IMR-90 (cell line): ENCODE data around the gene IMP3. TPM values are rescaled to one million over a fixed set of nuclear protein-coding genes. Genes with fewer than 3 reads are reported as not detected.

ENCODE experiments used
- ATAC-seq: fragments of 200-7000 bp; cut with Tn5 transposase; 2 replicates; pipeline ENCODE4 v1.9.1; 2020; ENCODE audit warnings: low read depth, mild to moderate bottlenecking, moderate library complexity
- BruUV-seq: library from RNA; stranded (reverse); fragments of 400-500 nt; replicated peaks from 2 replicates; lab custom pipeline; 2021; lab: Mats Ljungman, UMichigan
- CTCF ChIA-PET: fragments of 300-600 bp; formaldehyde crosslinking; extraction: SDS; loops from one replicate; lab custom pipeline; 2021; ENCODE audit warnings: antibody characterized with exemption; lab: Yijun Ruan, JAX
- POLR2A ChIA-PET: fragments of 300-600 bp; sonication (Branson Sonifier 250); formaldehyde crosslinking; loops from one replicate; lab custom pipeline; 2022; ENCODE audit warnings: antibody characterized with exemption; ENCODE audit not compliant: unreplicated experiment; lab: Charles Lee
- DNase-seq: peaks from one replicate; pipeline ENCODE4 v3.0.0; 2013
- H2AFZ ChIP-seq: replicated peaks from 2 replicates; pipeline ENCODE3; 2013; ENCODE audit warnings: low read length, mild to moderate bottlenecking; ENCODE audit not compliant: poor library complexity
- H2AK5ac ChIP-seq: 2 replicates; pipeline ENCODE4 v1.6.1; 2013; ENCODE audit warnings: low read depth, low read length, inconsistent platforms
- H2AK9ac ChIP-seq: replicated peaks from 2 replicates; pipeline ENCODE3; 2013; ENCODE audit warnings: mild to moderate bottlenecking, low read depth, low read length, moderate library complexity; ENCODE audit not compliant: poor library complexity
- H2BK120ac ChIP-seq: 2 replicates; pipeline ENCODE4 v1.6.1; 2013; ENCODE audit warnings: low read depth, low read length, inconsistent platforms
- H2BK15ac ChIP-seq: 3 replicates; pipeline ENCODE4 v1.6.1; 2013; ENCODE audit warnings: low read depth, low read length, inconsistent platforms
- H2BK20ac ChIP-seq: 2 replicates; pipeline ENCODE4 v1.6.1; 2013; ENCODE audit warnings: low read depth, mild to moderate bottlenecking, inconsistent platforms, low read length, moderate library complexity
- H2BK5ac ChIP-seq: 2 replicates; pipeline ENCODE4 v1.6.1; 2013; ENCODE audit warnings: mild to moderate bottlenecking, low read depth, low read length, inconsistent platforms; ENCODE audit not compliant: poor library complexity, severe bottlenecking
- H3K14ac ChIP-seq: replicated peaks from 2 replicates; pipeline ENCODE4 v1.6.1; 2013; ENCODE audit warnings: low read depth, low read length, inconsistent platforms
- H3K18ac ChIP-seq: 2 replicates; pipeline ENCODE4 v1.6.1; 2013; ENCODE audit warnings: low read depth, low read length, control low read depth
- H3K23ac ChIP-seq: 2 replicates; pipeline ENCODE4 v1.6.1; 2013; ENCODE audit warnings: low read depth, low read length, inconsistent platforms
- H3K27ac ChIP-seq: 2 replicates; pipeline ENCODE4 v1.5.1; 2013; ENCODE audit warnings: mild to moderate bottlenecking, control low read depth, low read length; ENCODE audit not compliant: insufficient read depth
- H3K27me3 ChIP-seq: 2 replicates; pipeline ENCODE4 v1.6.1; 2013; ENCODE audit warnings: low read length; ENCODE audit not compliant: control insufficient read depth, insufficient read depth
- H3K36me3 ChIP-seq: 2 replicates; pipeline ENCODE4 v1.6.1; 2013; ENCODE audit warnings: low read length, mixed read lengths; ENCODE audit not compliant: control insufficient read depth, insufficient read depth
- H3K4ac ChIP-seq: 2 replicates; pipeline ENCODE4 v1.6.1; 2013; ENCODE audit warnings: low read depth, low read length, inconsistent platforms
- H3K4me1 ChIP-seq: 2 replicates; pipeline ENCODE4 v1.6.1; 2013; ENCODE audit warnings: low read length, mixed read lengths; ENCODE audit not compliant: control insufficient read depth, insufficient read depth
- H3K4me2 ChIP-seq: 2 replicates; pipeline ENCODE4 v1.6.1; 2013; ENCODE audit warnings: low read depth, mild to moderate bottlenecking, control low read depth, low read length, moderate library complexity
- H3K4me3 ChIP-seq: 2 replicates; pipeline ENCODE4 v1.5.1; 2013; ENCODE audit warnings: low read depth, mild to moderate bottlenecking, control low read depth, low read length, moderate library complexity; ENCODE audit not compliant: insufficient read depth
- H3K56ac ChIP-seq: 2 replicates; pipeline ENCODE4 v1.6.1; 2013; ENCODE audit warnings: low read length, inconsistent platforms; ENCODE audit not compliant: insufficient read depth; ENCODE audit errors: extremely low read depth
- H3K79me1 ChIP-seq, 2 experiments: 2 replicates each; pipeline ENCODE4 v1.6.1; 2013; ENCODE audit warnings: low read length in 2 of 2, inconsistent platforms in 1 of 2, low read depth in 1 of 2
- H3K9ac ChIP-seq: 2 replicates; pipeline ENCODE4 v1.6.1; 2013; ENCODE audit warnings: low read depth, low read length, control low read depth
- H3K9me1 ChIP-seq: 2 replicates; pipeline ENCODE4 v1.6.1; 2013; ENCODE audit warnings: low read length, inconsistent platforms; ENCODE audit not compliant: insufficient read depth
- H3K9me3 ChIP-seq: 2 replicates; pipeline ENCODE4 v1.6.1; 2013; ENCODE audit warnings: low read length; ENCODE audit not compliant: control insufficient read depth, insufficient read depth
- H4K20me1 ChIP-seq: 2 replicates; pipeline ENCODE4 v1.6.1; 2013; ENCODE audit warnings: low read length, inconsistent platforms; ENCODE audit not compliant: insufficient read depth
- H4K5ac ChIP-seq: 2 replicates; pipeline ENCODE4 v1.6.1; 2013; ENCODE audit warnings: mild to moderate bottlenecking, low read depth, low read length, control low read depth
- H4K8ac ChIP-seq, 2 experiments: 2 replicates each; pipeline ENCODE4 v1.6.1; 2013; ENCODE audit warnings: low read depth in 2 of 2, low read length in 2 of 2, control low read depth in 1 of 2, inconsistent platforms in 1 of 2
- H4K91ac ChIP-seq: 2 replicates; pipeline ENCODE4 v1.6.1; 2013; ENCODE audit warnings: low read depth, low read length, inconsistent platforms; ENCODE audit not compliant: insufficient read depth
- CEBPB ChIP-seq: IDR thresholded peaks from 2 replicates; pipeline ENCODE4 v1.6.1; 2012; ENCODE audit warnings: low read depth, low read length, improper control_type of control experiment
- ELK1 ChIP-seq: fragments of 150-350 bp; IDR thresholded peaks from 2 replicates; pipeline ENCODE4 v1.6.1; 2016; ENCODE audit warnings: low read depth, mild to moderate bottlenecking, low read length, moderate library complexity, borderline replicate concordance
- FOS ChIP-seq: fragments of 150-350 bp; IDR thresholded peaks from 2 replicates; pipeline ENCODE4 v1.6.1; 2016; ENCODE audit warnings: low read depth, low read length
- POLR2A ChIP-seq: IDR thresholded peaks from 2 replicates; pipeline ENCODE4 v1.6.1; 2012; ENCODE audit warnings: mild to moderate bottlenecking, low read depth, low read length
- RFX5 ChIP-seq: IDR thresholded peaks from 2 replicates; pipeline ENCODE4 v1.8.0; 2012; ENCODE audit warnings: low read depth, mild to moderate bottlenecking, low read length, moderate library complexity
- USF2 ChIP-seq: fragments of 150-350 bp; IDR thresholded peaks from 2 replicates; pipeline ENCODE4 v1.6.1; 2017; ENCODE audit warnings: mild to moderate bottlenecking, antibody characterized with exemption, low read length, low read depth
- WGBS, 2 experiments: methylation state at CpG; one replicate each; pipeline versions ENCODE4 v1.1.5 to v1.1.7; 2013; ENCODE audit warnings: missing lambda C conversion rate in 2 of 2; ENCODE audit not compliant: insufficient read length in 1 of 2; ENCODE audit errors: extremely low coverage in 2 of 2; 5-methylcytosine and 5-hydroxymethylcytosine counted together
- dilution Hi-C: fragments of 300-500 bp; cut with HindIII; formaldehyde crosslinking; loops from one replicate; pipeline ENCODE4 v1.14.3; 2018; ENCODE audit warnings: low sequenced_read_pairs; ENCODE audit not compliant: unreplicated experiment
- in situ Hi-C: fragments of 300-500 bp; cut with MboI; formaldehyde crosslinking; loops from 3 replicates; pipeline ENCODE4 v1.14.3; 2019; ENCODE audit warnings: low sequenced_read_pairs, inconsistent platforms, mixed read lengths
- intact Hi-C: fragments of 100-400 bp; cut with micrococcal nuclease; formaldehyde crosslinking; loops from 2 replicates; pipeline ENCODE4 v1.10.0; 2022
- polyA plus RNA-seq, 3 experiments: library from polyadenylated mRNA; depleted of rRNA; stranded (reverse); fragments of >200 nt; gene quantifications; 2 replicates each; pipeline ENCODE4 v1.2.3, GENCODE V29; 2012; ENCODE audit warnings: low replicate concordance in 1 of 3
- total RNA-seq: library from RNA; depleted of rRNA; stranded (reverse); fragments of >200 nt; gene quantifications from 2 replicates; pipeline ENCODE4 v1.2.3, GENCODE V29; 2012

Gene IMP3
- total and polyA plus RNA-seq, 2 of the 4 experiments (the other 2 are of a cell fraction): 42.1 to 59.3 TPM

GRCh38 chr15:75597667-75598341 is 42.2 kb downstream of the IMP3 start (continued):
- TF ChIP-seq USF2: no peak

GRCh38 chr15:75596703-75597345 is 43.2 kb downstream of the IMP3 start:
- Histone ChIP-seq H2BK120ac (no peak overlapping the region), H2AK5ac (no peak overlapping the region), H4K5ac (no peak overlapping the region), H3K9me1 (peaks cover 7% of the 10 kb centered on the region; the same call in 1 of the 2 replicates), H2BK5ac (no peak overlapping the region), H4K91ac (no peak overlapping the region), H2AK9ac (no peak overlapping the region), H3K36me3 (peaks cover 44% of the 10 kb centered on the region), H2BK20ac (no peak overlapping the region), H3K23ac (no peak overlapping the region), H2AFZ (no peak overlapping the region), H3K27ac (no peak overlapping the region), H4K8ac (no peak overlapping the region), H3K4me1 (no peaks in the 10 kb centered on the region), H3K9me3 (no peaks in the 10 kb centered on the region), H3K27me3 (no peaks in the 10 kb centered on the region), H3K79me1 (peaks cover 0 to 4% of the 10 kb centered on the region in 2 experiments; a peak in 2 of 4 replicates), H3K14ac (no peak overlapping the region), H3K4me2 (no peak overlapping the region), H4K20me1 (no peaks in the 10 kb centered on the region), H3K18ac (no peak overlapping the region), H3K4me3 (no peak overlapping the region), H3K9ac (no peak overlapping the region), H3K4ac (no peak overlapping the region), H3K56ac (no peak overlapping the region), H2BK15ac (no peak overlapping the region)
- dilution Hi-C loops: no loop called here
- CTCF ChIA-PET: no interaction called here
- intact Hi-C loops: no loop called here
- ATAC-seq (no peak), DNase-seq (no peak)
- POLR2A ChIA-PET: interaction anchor here (0.6 kb wide), 1 partner anchor 13 kb away, joined by 3 read pairs; no protein-coding TSS in a partner anchor
- in situ Hi-C loops: no loop called here
- 100% methylated on average over 1 of the region's 3 CpGs; no CpG with 5 or more reads in 1 of the 2 experiments for WGBS, 2 experiments
- no TSS peak for BruUV-seq
- no peak for TF ChIP-seq CEBPB
- no peak for TF ChIP-seq ELK1
- no peak for TF ChIP-seq FOS
- TF ChIP-seq RFX5: no peak
- TF ChIP-seq POLR2A: no peak
